DOHH2 (cell line): ENCODE measurements around the gene ZNF576.

Experiments
- CTCF ChIP-seq: fragments of 200-600 bp; sonication (generic); IDR thresholded peaks from one replicate; pipeline ENCODE4 v1.5.1; 2014; ENCODE audit warnings: antibody characterized with exemption, mild to moderate bottlenecking, low read depth, low read length; ENCODE audit not compliant: poor library complexity, severe bottlenecking
- EZH2phosphoT487 ChIP-seq: fragments of 200-600 bp; sonication (generic); IDR thresholded peaks from 2 replicates; pipeline ENCODE4 v1.6.1; 2017; ENCODE audit warnings: borderline replicate concordance, mild to moderate bottlenecking, antibody characterized with exemption, low read length, moderate library complexity, mixed read lengths

GRCh38 chr19:43625918-43626579 is 29.7 kb downstream of the ZNF576 start:
- TF ChIP-seq CTCF: no peak
- TF ChIP-seq EZH2phosphoT487: no peak
